ENCODE data around the gene CUL2. TPM values are rescaled to one million over a fixed set of nuclear protein-coding genes. Genes with fewer than 3 reads are reported as not detected.

CUL2 gene
- total RNA-seq, 1 experiment from 2014 or later = 15.9 TPM

GRCh38 chr10:35127289-35127891 lies 37.2 kb upstream of the CUL2 start:
- Histone ChIP-seq H3K9me2 (replicated peaks; ENCODE audit: insufficient read depth, low read length) (no peaks in the 10 kb centered on the region), H3K4me3 (ENCODE audit: low read length) (peak overlapping the region; percentile 98), H3K27me3 (ENCODE audit: low read length) (no peaks in the 10 kb centered on the region), H3K9ac (ENCODE audit: low read length) (peak overlapping the region; percentile 99), H2AFZ (ENCODE audit: low read length) (peak overlapping the region; percentile 83; the same call in 1 of the 2 replicates), H3K9me3 (ENCODE audit: low read length) (no peaks in the 10 kb centered on the region), H4K20me1 (ENCODE audit: insufficient read depth, low read depth, low read length) (no peaks in the 10 kb centered on the region), H3K4me1 (ENCODE audit: low read length) (peaks cover 29% of the 10 kb centered on the region), H3K36me3 (ENCODE audit: insufficient read depth, low read length) (no peaks in the 10 kb centered on the region), H3K4me2 (ENCODE audit: low read depth, low read length, poor library complexity, severe bottlenecking) (peak overlapping the region; percentile 89), H3K27ac (ENCODE audit: low read length) (peak overlapping the region; percentile 61), H3K79me2 (ENCODE audit: low read length) (0 out of 2 replicates have a peak, but pooled peaks cover 3% of the 10 kb centered on the region)
- DNase-seq = peak; percentile 79

GRCh38 chr10:35126530-35127288 lies 36.6 kb upstream of the CUL2 start, which contains the start of gene CREM:
Gene CREM, plus strand, starts transcription at chr10:35126846. Its CDS starts 10,990 bp downstream, at chr10:35137836.
- H3K4me1 ChIP-seq (ENCODE audit: low read length) = peaks cover 22% of the 10 kb centered on the region
- no peaks in the 10 kb centered on the region for H3K36me3 ChIP-seq (ENCODE audit: insufficient read depth, low read length)
- DNase-seq = peak; percentile 99
- H3K9me2 ChIP-seq (replicated peaks; ENCODE audit: insufficient read depth, low read length) = no peaks in the 10 kb centered on the region
- peak within 1 kb of the TSS; percentile 99 for H3K9ac ChIP-seq (ENCODE audit: low read length)
- peak within 1 kb of the TSS; percentile 61 for H3K27ac ChIP-seq (ENCODE audit: low read length)
- no peaks in the 10 kb centered on the region for H4K20me1 ChIP-seq (ENCODE audit: insufficient read depth, low read depth, low read length)
- peak within 1 kb of the TSS; percentile 83; the same call in 1 of the 2 replicates for H2AFZ ChIP-seq (ENCODE audit: low read length)
- peak within 1 kb of the TSS; percentile 89 for H3K4me2 ChIP-seq (ENCODE audit: low read depth, low read length, poor library complexity, severe bottlenecking)
- H3K27me3 ChIP-seq (ENCODE audit: low read length) = no peaks in the 10 kb centered on the region
- peak within 1 kb of the TSS; percentile 98 for H3K4me3 ChIP-seq (ENCODE audit: low read length)
- H3K9me3 ChIP-seq (ENCODE audit: low read length) = no peaks in the 10 kb centered on the region
- 0 out of 2 replicates have a peak, but pooled peaks cover 3% of the 10 kb centered on the region for H3K79me2 ChIP-seq (ENCODE audit: low read length)

DNA sequence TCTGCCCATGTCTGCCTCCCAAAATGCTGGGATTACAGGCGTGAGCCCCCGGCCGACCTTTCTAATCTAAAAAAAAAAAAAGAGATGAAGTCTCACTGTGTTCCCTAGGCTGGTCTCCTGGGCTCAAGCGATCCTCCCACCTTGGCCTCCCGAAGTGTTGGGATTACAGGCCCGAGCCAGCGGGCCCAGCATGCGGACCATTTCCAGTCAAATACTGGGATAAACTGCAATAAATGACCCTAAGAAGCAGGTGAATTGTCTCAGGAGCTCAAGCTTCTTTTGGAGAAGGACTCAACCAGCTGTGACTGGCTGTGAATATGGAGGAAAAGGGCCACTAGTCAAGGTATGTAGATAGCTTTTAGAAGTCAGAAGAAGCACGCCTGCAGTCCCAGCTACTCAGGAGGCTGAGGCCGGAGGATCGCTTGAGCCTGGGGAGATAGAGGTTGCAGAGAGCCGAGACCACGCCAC lies 36.0 kb upstream of the CUL2 start:
- no peaks in the 10 kb centered on the region for H3K27me3 ChIP-seq (ENCODE audit: low read length)
- peak overlapping the region; percentile 72 for H3K4me2 ChIP-seq (ENCODE audit: low read depth, low read length, poor library complexity, severe bottlenecking)
- H3K79me2 ChIP-seq (ENCODE audit: low read length) = 0 out of 2 replicates have a peak, but pooled peaks cover 3% of the 10 kb centered on the region
- peak overlapping the region; percentile 61; the same call in 1 of the 2 replicates for H2AFZ ChIP-seq (ENCODE audit: low read length)
- peak overlapping the region; percentile 98 for H3K4me3 ChIP-seq (ENCODE audit: low read length)
- no peaks in the 10 kb centered on the region for H3K9me3 ChIP-seq (ENCODE audit: low read length)
- H3K9me2 ChIP-seq (replicated peaks; ENCODE audit: insufficient read depth, low read length) = no peaks in the 10 kb centered on the region
- DNase-seq = no peak
- peak overlapping the region; percentile 73 for H3K9ac ChIP-seq (ENCODE audit: low read length)
- no peaks in the 10 kb centered on the region for H3K36me3 ChIP-seq (ENCODE audit: insufficient read depth, low read length)
- H3K27ac ChIP-seq (ENCODE audit: low read length) = no peak overlapping the region
- no peaks in the 10 kb centered on the region for H4K20me1 ChIP-seq (ENCODE audit: insufficient read depth, low read depth, low read length)
- H3K4me1 ChIP-seq (ENCODE audit: low read length) = peaks cover 16% of the 10 kb centered on the region

GRCh38 chr10:35124540-35124939 lies 34.4 kb upstream of the CUL2 start:
- Histone ChIP-seq H3K9me2 (replicated peaks; ENCODE audit: insufficient read depth, low read length) (no peaks in the 10 kb centered on the region), H3K4me2 (ENCODE audit: low read depth, low read length, poor library complexity, severe bottlenecking) (no peak overlapping the region), H4K20me1 (ENCODE audit: insufficient read depth, low read depth, low read length) (no peaks in the 10 kb centered on the region), H3K4me3 (ENCODE audit: low read length) (no peak overlapping the region), H3K79me2 (ENCODE audit: low read length) (0 out of 2 replicates have a peak, but pooled peaks cover 3% of the 10 kb centered on the region), H3K9ac (ENCODE audit: low read length) (no peak overlapping the region), H3K27ac (ENCODE audit: low read length) (no peak overlapping the region), H2AFZ (ENCODE audit: low read length) (no peak overlapping the region), H3K27me3 (ENCODE audit: low read length) (no peaks in the 10 kb centered on the region), H3K36me3 (ENCODE audit: insufficient read depth, low read length) (no peaks in the 10 kb centered on the region), H3K4me1 (ENCODE audit: low read length) (peaks cover 12% of the 10 kb centered on the region), H3K9me3 (ENCODE audit: low read length) (no peaks in the 10 kb centered on the region)
- DNase-seq = no peak

DNA sequence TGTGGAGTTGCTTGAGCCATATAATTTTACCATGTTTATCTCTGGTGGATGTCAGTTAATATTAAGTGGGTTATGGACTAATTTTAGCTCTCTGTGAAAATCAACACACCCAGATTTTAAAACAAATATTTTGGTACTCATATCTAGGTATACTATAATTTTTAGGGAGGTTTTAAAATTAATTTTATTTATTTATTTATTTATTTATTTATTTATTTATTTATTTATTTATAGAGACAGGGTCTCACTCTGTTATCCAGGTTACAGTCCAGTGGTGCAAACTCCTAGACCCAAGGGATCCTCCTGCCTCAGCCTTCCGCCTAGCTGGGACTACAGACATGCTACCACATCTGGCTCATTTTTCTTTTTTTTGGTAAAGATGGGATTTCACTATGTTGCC lies 29.2 kb upstream of the CUL2 start:
- H3K36me3 ChIP-seq (ENCODE audit: insufficient read depth, low read length) = no peaks in the 10 kb centered on the region
- no peak overlapping the region for H3K27ac ChIP-seq (ENCODE audit: low read length)
- no peak for DNase-seq
- H3K4me1 ChIP-seq (ENCODE audit: low read length) = no peaks in the 10 kb centered on the region
- no peak overlapping the region for H3K9ac ChIP-seq (ENCODE audit: low read length)
- H4K20me1 ChIP-seq (ENCODE audit: insufficient read depth, low read depth, low read length) = no peaks in the 10 kb centered on the region
- H3K27me3 ChIP-seq (ENCODE audit: low read length) = no peaks in the 10 kb centered on the region
- no peaks in the 10 kb centered on the region for H3K9me2 ChIP-seq (replicated peaks; ENCODE audit: insufficient read depth, low read length)
- H3K4me3 ChIP-seq (ENCODE audit: low read length) = no peak overlapping the region
- H2AFZ ChIP-seq (ENCODE audit: low read length) = no peak overlapping the region
- no peaks in the 10 kb centered on the region for H3K9me3 ChIP-seq (ENCODE audit: low read length)
- no peaks in the 10 kb centered on the region for H3K79me2 ChIP-seq (ENCODE audit: low read length)
- no peak overlapping the region for H3K4me2 ChIP-seq (ENCODE audit: low read depth, low read length, poor library complexity, severe bottlenecking)

DNA sequence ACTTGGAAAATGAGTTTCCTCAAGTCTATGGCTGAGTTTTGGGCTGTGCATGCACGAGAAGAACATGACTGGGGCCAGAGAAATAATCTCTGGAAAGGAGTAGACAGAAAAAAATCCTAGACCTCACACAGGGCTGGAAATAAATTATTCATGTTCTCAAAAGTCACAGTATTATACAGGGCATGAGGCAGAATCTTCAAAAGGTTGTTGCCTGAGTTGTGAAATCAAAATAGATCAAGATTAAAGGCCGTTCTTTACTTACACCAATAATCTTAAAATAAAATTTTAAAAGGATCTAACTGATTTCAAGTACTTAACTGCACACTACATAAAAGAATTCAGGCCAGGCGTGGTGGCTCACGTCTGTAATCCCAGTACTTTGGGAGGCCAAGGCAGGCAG lies 22.4 kb upstream of the CUL2 start:
- Histone ChIP-seq H3K4me1 (ENCODE audit: low read length) (no peaks in the 10 kb centered on the region), H2AFZ (ENCODE audit: low read length) (no peak overlapping the region), H3K9ac (ENCODE audit: low read length) (no peak overlapping the region), H3K27me3 (ENCODE audit: low read length) (no peaks in the 10 kb centered on the region), H3K36me3 (ENCODE audit: insufficient read depth, low read length) (no peaks in the 10 kb centered on the region), H3K4me2 (ENCODE audit: low read depth, low read length, poor library complexity, severe bottlenecking) (no peak overlapping the region), H3K27ac (ENCODE audit: low read length) (no peak overlapping the region), H3K79me2 (ENCODE audit: low read length) (no peaks in the 10 kb centered on the region), H3K4me3 (ENCODE audit: low read length) (no peak overlapping the region), H3K9me3 (ENCODE audit: low read length) (no peaks in the 10 kb centered on the region), H4K20me1 (ENCODE audit: insufficient read depth, low read depth, low read length) (no peaks in the 10 kb centered on the region), H3K9me2 (replicated peaks; ENCODE audit: insufficient read depth, low read length) (no peaks in the 10 kb centered on the region)
- no peak for DNase-seq

- H3K9me3 ChIP-seq (ENCODE audit: low read length) = no peaks in the 10 kb centered on the region
- no peaks in the 10 kb centered on the region for H3K36me3 ChIP-seq (ENCODE audit: insufficient read depth, low read length)
- H3K4me3 ChIP-seq (ENCODE audit: low read length) = no peak overlapping the region
- no peaks in the 10 kb centered on the region for H3K9me2 ChIP-seq (replicated peaks; ENCODE audit: insufficient read depth, low read length)
- no peaks in the 10 kb centered on the region for H3K4me1 ChIP-seq (ENCODE audit: low read length)
- H3K9ac ChIP-seq (ENCODE audit: low read length) = no peak overlapping the region
- no peak overlapping the region for H3K27ac ChIP-seq (ENCODE audit: low read length)
- no peak overlapping the region for H2AFZ ChIP-seq (ENCODE audit: low read length)
- H3K27me3 ChIP-seq (ENCODE audit: low read length) = no peaks in the 10 kb centered on the region
- DNase-seq = no peak
- H3K79me2 ChIP-seq (ENCODE audit: low read length) = no peaks in the 10 kb centered on the region
- H3K4me2 ChIP-seq (ENCODE audit: low read depth, low read length, poor library complexity, severe bottlenecking) = no peak overlapping the region
- H4K20me1 ChIP-seq (ENCODE audit: insufficient read depth, low read depth, low read length) = no peaks in the 10 kb centered on the region
Measured at GRCh38 chr10:35103882-35104281, 13.7 kb upstream of the CUL2 start.

DNA sequence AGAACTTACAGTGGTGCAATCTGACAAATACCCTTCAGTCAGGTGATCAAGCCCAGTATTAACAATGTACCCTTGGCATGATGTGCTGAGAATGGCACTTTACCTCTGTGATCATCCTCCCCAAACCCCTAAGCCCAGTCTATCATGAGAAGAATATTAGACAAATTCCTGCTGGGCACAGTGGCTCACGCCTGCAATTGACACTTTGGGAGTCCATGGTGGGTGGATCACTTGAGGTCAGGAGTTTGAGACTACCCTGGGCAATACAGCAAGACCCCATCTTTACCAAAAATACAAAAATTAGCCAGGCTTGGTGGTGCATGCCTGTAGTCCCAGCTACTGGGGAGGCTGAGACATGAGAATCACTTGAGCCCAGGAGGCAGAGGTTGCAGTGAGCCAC lies 7.4 kb upstream of the CUL2 start:
- Histone ChIP-seq H3K9me3 (ENCODE audit: low read length) (0 out of 2 replicates have a peak, but pooled peaks cover 4% of the 10 kb centered on the region), H3K9ac (ENCODE audit: low read length) (no peak overlapping the region), H3K4me1 (ENCODE audit: low read length) (no peaks in the 10 kb centered on the region), H3K36me3 (ENCODE audit: insufficient read depth, low read length) (no peaks in the 10 kb centered on the region), H4K20me1 (ENCODE audit: insufficient read depth, low read depth, low read length) (no peaks in the 10 kb centered on the region), H3K9me2 (replicated peaks; ENCODE audit: insufficient read depth, low read length) (no peaks in the 10 kb centered on the region), H3K79me2 (ENCODE audit: low read length) (no peaks in the 10 kb centered on the region), H2AFZ (ENCODE audit: low read length) (no peak overlapping the region), H3K4me2 (ENCODE audit: low read depth, low read length, poor library complexity, severe bottlenecking) (no peak overlapping the region), H3K27ac (ENCODE audit: low read length) (no peak overlapping the region), H3K4me3 (ENCODE audit: low read length) (no peak overlapping the region), H3K27me3 (ENCODE audit: low read length) (no peaks in the 10 kb centered on the region)
- no peak for DNase-seq
